ENCODE results near the gene PIMREG.
A peak's percentile ranks its signal among the peaks of the same experiment; 100 is the strongest.

Gene PIMREG

DNA sequence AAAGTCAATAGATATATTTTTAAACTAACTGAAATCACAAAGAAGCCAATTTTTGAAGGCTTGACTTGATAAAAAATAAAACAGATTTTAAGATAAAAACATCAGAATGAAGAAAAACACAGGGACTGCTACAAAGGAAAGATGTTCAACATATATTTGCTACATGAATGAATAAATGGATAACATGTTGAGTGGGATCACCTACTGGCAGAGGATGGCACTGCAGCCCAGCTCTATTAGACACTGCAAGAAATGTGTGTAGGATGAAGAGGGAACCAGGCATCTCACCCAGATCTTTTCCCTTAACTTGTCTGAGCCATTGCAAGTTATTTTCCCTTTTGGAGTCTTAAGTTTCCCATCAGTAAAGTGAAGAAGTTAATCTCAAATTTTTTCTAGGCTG is 13.5 kb upstream of the PIMREG start:
- no peaks in the 10 kb centered on the region for H3K36me3 ChIP-seq (ENCODE audit: insufficient read depth)
- H3K27me3 ChIP-seq (ENCODE audit: insufficient read depth, low read depth) = no peaks in the 10 kb centered on the region
- no peak overlapping the region for H3K27ac ChIP-seq
- no peaks in the 10 kb centered on the region for H3K4me1 ChIP-seq (ENCODE audit: low read depth, poor library complexity, severe bottlenecking)
- no peak overlapping the region for H3K4me3 ChIP-seq (IDR thresholded peaks at IDR 0.05; ENCODE audit: insufficient read depth, low read depth, low read length)
- no peak overlapping the region for H3K9ac ChIP-seq
- no peaks in the 10 kb centered on the region for H3K79me2 ChIP-seq (ENCODE audit: insufficient read depth, low read depth)
- no peak overlapping the region for H2AFZ ChIP-seq (ENCODE audit: low read depth)
- no peaks in the 10 kb centered on the region for H4K20me1 ChIP-seq (ENCODE audit: insufficient read depth)
- TF ChIP-seq, protein P1, sequence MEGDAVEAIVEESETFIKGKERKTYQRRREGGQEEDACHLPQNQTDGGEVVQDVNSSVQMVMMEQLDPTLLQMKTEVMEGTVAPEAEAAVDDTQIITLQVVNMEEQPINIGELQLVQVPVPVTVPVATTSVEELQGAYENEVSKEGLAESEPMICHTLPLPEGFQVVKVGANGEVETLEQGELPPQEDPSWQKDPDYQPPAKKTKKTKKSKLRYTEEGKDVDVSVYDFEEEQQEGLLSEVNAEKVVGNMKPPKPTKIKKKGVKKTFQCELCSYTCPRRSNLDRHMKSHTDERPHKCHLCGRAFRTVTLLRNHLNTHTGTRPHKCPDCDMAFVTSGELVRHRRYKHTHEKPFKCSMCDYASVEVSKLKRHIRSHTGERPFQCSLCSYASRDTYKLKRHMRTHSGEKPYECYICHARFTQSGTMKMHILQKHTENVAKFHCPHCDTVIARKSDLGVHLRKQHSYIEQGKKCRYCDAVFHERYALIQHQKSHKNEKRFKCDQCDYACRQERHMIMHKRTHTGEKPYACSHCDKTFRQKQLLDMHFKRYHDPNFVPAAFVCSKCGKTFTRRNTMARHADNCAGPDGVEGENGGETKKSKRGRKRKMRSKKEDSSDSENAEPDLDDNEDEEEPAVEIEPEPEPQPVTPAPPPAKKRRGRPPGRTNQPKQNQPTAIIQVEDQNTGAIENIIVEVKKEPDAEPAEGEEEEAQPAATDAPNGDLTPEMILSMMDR (conservative IDR thresholded peaks at IDR 0.05; ENCODE audit: low read depth, low read length) = no peak
- H3K4me2 ChIP-seq = no peak overlapping the region

DNA sequence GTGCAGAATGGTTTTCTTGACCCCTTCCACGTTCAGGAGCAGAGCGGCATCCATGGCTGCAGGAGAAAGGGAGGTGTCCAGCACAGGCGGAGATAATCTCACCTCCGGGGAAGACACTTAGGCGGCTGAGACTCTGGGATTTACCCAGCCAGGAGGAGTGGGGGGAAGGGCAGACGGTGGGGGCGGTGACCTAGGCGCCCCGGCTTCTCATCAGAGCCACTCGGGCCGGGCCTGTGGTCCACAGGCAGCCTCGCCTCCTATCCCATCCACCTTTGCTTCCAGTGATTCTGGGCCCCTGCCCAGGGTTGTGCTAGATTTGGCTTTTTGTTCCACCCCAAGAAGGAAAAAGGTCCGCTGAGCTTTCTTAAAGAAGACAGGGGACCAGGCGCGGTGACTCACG is 9.2 kb upstream of the PIMREG start, which contains the start of gene AIPL1:
TSS of gene AIPL1 (minus strand) at position 71 of the 400 bp plus-strand sequence. CDS start at position 54, 17 bp downstream.
- no peaks in the 10 kb centered on the region for H3K27me3 ChIP-seq (ENCODE audit: insufficient read depth, low read depth)

DNA sequence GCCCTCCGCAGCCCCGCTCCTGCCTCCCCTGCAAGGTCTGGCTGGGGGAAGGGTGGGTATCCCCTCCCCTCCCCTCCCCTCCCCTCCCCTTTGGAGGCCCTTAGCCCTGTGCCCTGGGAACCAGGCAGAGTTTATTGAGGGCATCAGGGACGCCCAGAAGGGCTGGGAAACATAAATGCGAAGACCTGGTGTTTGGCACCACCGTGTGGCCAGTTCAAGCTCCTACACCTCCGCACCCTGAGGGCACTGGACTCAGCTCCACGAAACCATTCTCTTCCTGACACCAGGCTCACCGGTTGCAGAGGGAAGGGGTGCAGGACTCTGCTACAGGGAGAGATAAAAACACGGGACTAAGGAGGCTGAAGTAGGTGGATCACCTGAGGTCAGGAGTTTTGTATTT is 8.3 kb upstream of the PIMREG start:
- no peaks in the 10 kb centered on the region for H3K27me3 ChIP-seq (ENCODE audit: insufficient read depth, low read depth)
- H3K4me1 ChIP-seq (ENCODE audit: low read depth, poor library complexity, severe bottlenecking) = no peaks in the 10 kb centered on the region
- no peaks in the 10 kb centered on the region for H3K36me3 ChIP-seq (ENCODE audit: insufficient read depth)
- H3K79me2 ChIP-seq (ENCODE audit: insufficient read depth, low read depth) = no peaks in the 10 kb centered on the region
- TF ChIP-seq, protein P1 (conservative IDR thresholded peaks at IDR 0.05; ENCODE audit: low read depth, low read length) = peak; percentile 40; the same call in 1 of the 2 replicates
- H3K27ac ChIP-seq = no peak overlapping the region
- H4K20me1 ChIP-seq (ENCODE audit: insufficient read depth) = no peaks in the 10 kb centered on the region
- no peak overlapping the region for H2AFZ ChIP-seq (ENCODE audit: low read depth)
- H3K9ac ChIP-seq = no peak overlapping the region
- H3K4me3 ChIP-seq (IDR thresholded peaks at IDR 0.05; ENCODE audit: insufficient read depth, low read depth, low read length) = no peak overlapping the region
- no peak overlapping the region for H3K4me2 ChIP-seq

More for the DNA sequence above, 9.2 kb upstream of the PIMREG start, which contains the start of gene AIPL1:
- H3K4me3 ChIP-seq (IDR thresholded peaks at IDR 0.05; ENCODE audit: insufficient read depth, low read depth, low read length) = no peak within 1 kb of the TSS
- TF ChIP-seq, protein P1 (conservative IDR thresholded peaks at IDR 0.05; ENCODE audit: low read depth, low read length) = no peak
- H3K79me2 ChIP-seq (ENCODE audit: insufficient read depth, low read depth) = no peaks in the 10 kb centered on the region
- H3K9ac ChIP-seq = no peak within 1 kb of the TSS
- no peaks in the 10 kb centered on the region for H3K36me3 ChIP-seq (ENCODE audit: insufficient read depth)
- H3K4me1 ChIP-seq (ENCODE audit: low read depth, poor library complexity, severe bottlenecking) = no peaks in the 10 kb centered on the region
- H3K27ac ChIP-seq = no peak within 1 kb of the TSS
- H2AFZ ChIP-seq (ENCODE audit: low read depth) = no peak within 1 kb of the TSS
- no peaks in the 10 kb centered on the region for H4K20me1 ChIP-seq (ENCODE audit: insufficient read depth)
- no peak within 1 kb of the TSS for H3K4me2 ChIP-seq

DNA sequence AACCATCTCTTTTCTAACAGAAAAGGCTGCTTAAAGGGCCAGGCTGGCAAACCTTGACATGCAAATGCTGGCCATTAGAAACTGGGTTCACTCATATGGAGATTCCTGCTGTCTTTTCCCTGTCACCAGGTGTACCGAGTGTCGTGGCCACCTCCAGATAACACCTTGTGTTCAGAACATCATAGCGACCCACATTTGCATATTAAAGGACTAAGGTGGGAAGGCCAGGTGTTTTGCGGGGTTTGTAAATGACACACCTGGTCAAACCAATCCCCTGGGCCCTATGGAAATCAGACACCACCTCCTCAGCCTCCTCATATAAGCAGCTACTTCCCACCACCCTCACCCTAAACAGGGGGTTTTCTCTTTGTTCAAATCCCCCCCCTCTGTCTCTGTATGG is 6.8 kb upstream of the PIMREG start:
- TF ChIP-seq, protein P1 (conservative IDR thresholded peaks at IDR 0.05; ENCODE audit: low read depth, low read length) = no peak

More for the DNA sequence above, 6.8 kb upstream of the PIMREG start:
- Histone ChIP-seq H3K4me1 (ENCODE audit: low read depth, poor library complexity, severe bottlenecking) (no peaks in the 10 kb centered on the region), H3K36me3 (ENCODE audit: insufficient read depth) (no peaks in the 10 kb centered on the region), H3K4me3 (IDR thresholded peaks at IDR 0.05; ENCODE audit: insufficient read depth, low read depth, low read length) (no peak overlapping the region), H3K79me2 (ENCODE audit: insufficient read depth, low read depth) (no peaks in the 10 kb centered on the region), H3K27me3 (ENCODE audit: insufficient read depth, low read depth) (no peaks in the 10 kb centered on the region), H3K27ac (no peak overlapping the region), H2AFZ (ENCODE audit: low read depth) (no peak overlapping the region), H3K4me2 (no peak overlapping the region), H3K9ac (no peak overlapping the region), H4K20me1 (ENCODE audit: insufficient read depth) (no peaks in the 10 kb centered on the region)
